CD4-positive, alpha-beta T cell treated with Interleukin-1 beta for 1 hour (primary cell): ENCODE results near the gene IGSF9.

Source experiments
- DNase-seq, 2 donors: peaks; one replicate each; pipeline ENCODE4 v3.0.0-alpha.2; 2020 to 2022

IGSF9 gene

GRCh38 chr1:159892944-159893343 lies 52.5 kb downstream of the IGSF9 start:
- no peak for DNase-seq

GRCh38 chr1:159891275-159892157 lies 53.9 kb downstream of the IGSF9 start:
- DNase-seq: peak; percentile 85

GRCh38 chr1:159890390-159890789 lies 55.0 kb downstream of the IGSF9 start:
- no peak for DNase-seq

GRCh38 chr1:159889821-159890252 lies 55.6 kb downstream of the IGSF9 start:
- DNase-seq: peak in 1 of 2 donors; percentile 29

GRCh38 chr1:159889202-159889601 lies 56.2 kb downstream of the IGSF9 start:
- no peak for DNase-seq

- no peak for DNase-seq
These were observed 61.1 kb downstream of the IGSF9 start for GRCh38 chr1:159884296-159884695.

- no peak for DNase-seq
These were observed 62.3 kb downstream of the IGSF9 start for GRCh38 chr1:159883134-159883533.

- DNase-seq: no peak
These were observed 62.9 kb downstream of the IGSF9 start for GRCh38 chr1:159882527-159882862.

GRCh38 chr1:159881622-159882526 lies 63.5 kb downstream of the IGSF9 start:
- peak; percentile 47 to 48 for DNase-seq

- DNase-seq: no peak
These were observed 65.0 kb downstream of the IGSF9 start for GRCh38 chr1:159880430-159880829.

- DNase-seq: no peak
These were observed 65.4 kb downstream of the IGSF9 start for GRCh38 chr1:159879977-159880376.

GRCh38 chr1:159879136-159879535 lies 66.3 kb downstream of the IGSF9 start:
- DNase-seq: no peak

- no peak for DNase-seq
These were observed 67.5 kb downstream of the IGSF9 start for GRCh38 chr1:159877695-159878444.
